OCI-LY3 (cell line): Measurements from ENCODE around the gene AATF.

Experiments
- H2AFZ ChIP-seq: fragments of 200-600, 300-600 bp; shearing (Covaris generic); 2 replicates; pipeline ENCODE4 v1.6.0; 2014; ENCODE audit warnings: antibody characterized with exemption, low read depth, low read length
- H3K27ac ChIP-seq: fragments of 200-600, 300-600 bp; sonication (generic); 2 replicates; pipeline ENCODE4 v1.5.1; 2014; ENCODE audit warnings: mild to moderate bottlenecking, low read length, moderate library complexity, mixed read lengths
- H3K27me3 ChIP-seq: fragments of 200-600, 300-600 bp; sonication (generic); 2 replicates; pipeline ENCODE4 v1.6.1; 2014; ENCODE audit warnings: low read depth, low read length, mixed read lengths
- H3K36me3 ChIP-seq: fragments of 200-600, 300-600 bp; sonication (generic); replicated peaks from 2 replicates; pipeline ENCODE3; 2014; ENCODE audit warnings: low read depth, low read length, mixed read lengths
- H3K4me1 ChIP-seq: fragments of 300-600, 200-600 bp; sonication (generic); 2 replicates; pipeline ENCODE4 v1.6.1; 2014; ENCODE audit warnings: low read length, mixed read lengths
- H3K4me2 ChIP-seq: fragments of 200-600, 300-600 bp; sonication (generic); 2 replicates; pipeline ENCODE4 v1.6.1; 2014; ENCODE audit warnings: low read length, mixed read lengths
- H3K4me3 ChIP-seq: fragments of 300-600, 200-600 bp; sonication (generic); 2 replicates; pipeline ENCODE4 v1.5.1; 2014; ENCODE audit warnings: antibody characterized with exemption, mild to moderate bottlenecking, low read length, moderate library complexity
- H3K79me2 ChIP-seq: fragments of 300-600, 200-600 bp; shearing (Covaris generic); 2 replicates; pipeline ENCODE4 v1.6.1; 2014; ENCODE audit warnings: mild to moderate bottlenecking, low read length, mixed read lengths
- H3K9ac ChIP-seq: fragments of 300-600, 200-600 bp; shearing (Covaris generic); 2 replicates; pipeline ENCODE4 v1.6.0; 2014; ENCODE audit warnings: mild to moderate bottlenecking, low read length, moderate library complexity
- H3K9me3 ChIP-seq: fragments of 200-600, 300-600 bp; shearing (Covaris generic); 2 replicates; pipeline ENCODE4 v1.6.1; 2014; ENCODE audit warnings: low read length, mixed read lengths; ENCODE audit not compliant: insufficient read depth
- H4K20me1 ChIP-seq: fragments of 200-600, 300-600 bp; sonication (generic); 2 replicates; pipeline ENCODE4 v1.6.1; 2016; ENCODE audit warnings: low read length, mixed read lengths; ENCODE audit not compliant: insufficient read depth
- CTCF ChIP-seq: fragments of 200-600, 300-600 bp; sonication (generic); IDR thresholded peaks from 2 replicates; pipeline ENCODE4 v1.5.1; 2014; ENCODE audit warnings: antibody characterized with exemption, low read length, low read depth
- EZH2phosphoT487 ChIP-seq: fragments of 200-600 bp; shearing (Covaris generic); IDR thresholded peaks from 2 replicates; pipeline ENCODE4 v1.6.1; 2018; ENCODE audit warnings: antibody characterized with exemption, mixed run types, low read depth

AATF gene

GRCh38 chr17:36918211-36918691 lies 30.5 kb upstream of the AATF start:
- Histone ChIP-seq H3K27ac (no peak overlapping the region), H4K20me1 (no peaks in the 10 kb centered on the region), H3K4me1 (peaks cover 8% of the 10 kb centered on the region; the same call in 1 of the 2 replicates), H3K36me3 (no peaks in the 10 kb centered on the region), H3K79me2 (no peaks in the 10 kb centered on the region), H3K27me3 (peaks cover 8% of the 10 kb centered on the region; the same call in 1 of the 2 replicates), H2AFZ (no peak overlapping the region), H3K9ac (no peak overlapping the region), H3K4me2 (no peak overlapping the region), H3K4me3 (no peak overlapping the region), H3K9me3 (no peaks in the 10 kb centered on the region)
- TF ChIP-seq EZH2phosphoT487 (no peak), CTCF (no peak)

- Histone ChIP-seq H3K9me3 (no peaks in the 10 kb centered on the region), H3K27me3 (peaks cover 8% of the 10 kb centered on the region; the same call in 1 of the 2 replicates), H3K4me1 (peaks cover 8% of the 10 kb centered on the region; the same call in 1 of the 2 replicates), H3K36me3 (no peaks in the 10 kb centered on the region), H3K79me2 (no peaks in the 10 kb centered on the region), H2AFZ (no peak overlapping the region), H3K27ac (no peak overlapping the region), H3K9ac (no peak overlapping the region), H4K20me1 (no peaks in the 10 kb centered on the region), H3K4me3 (no peak overlapping the region), H3K4me2 (no peak overlapping the region)
- TF ChIP-seq EZH2phosphoT487 (no peak), CTCF (no peak)
These were observed 29.3 kb upstream of the AATF start for GRCh38 chr17:36919407-36919968.

- Histone ChIP-seq H3K4me3 (no peak overlapping the region), H3K9me3 (no peaks in the 10 kb centered on the region), H3K27me3 (peaks cover 8% of the 10 kb centered on the region; the same call in 1 of the 2 replicates), H2AFZ (no peak overlapping the region), H3K9ac (no peak overlapping the region), H4K20me1 (no peaks in the 10 kb centered on the region), H3K27ac (no peak overlapping the region), H3K79me2 (no peaks in the 10 kb centered on the region), H3K4me1 (peaks cover 8% of the 10 kb centered on the region; the same call in 1 of the 2 replicates), H3K4me2 (peak overlapping the region; percentile 24; the same call in 1 of the 2 replicates), H3K36me3 (no peaks in the 10 kb centered on the region)
- TF ChIP-seq CTCF, result no peak
- no peak for TF ChIP-seq EZH2phosphoT487
These were observed 28.4 kb upstream of the AATF start for GRCh38 chr17:36920032-36921005.
